GM12872 (cell line): ENCODE results near the gene CEACAM4.

ENCODE experiments used
- TF ChIP-seq, protein P1 (sequence below): IDR thresholded peaks from 3 replicates; pipeline ENCODE4 v1.5.1; 2011; ENCODE audit warnings: low read depth, mild to moderate bottlenecking, low read length, moderate library complexity; ENCODE audit not compliant: insufficient read depth

CEACAM4 gene

GRCh38 chr19:41616792-41617621 lies 9.9 kb downstream of the CEACAM4 start:
- TF ChIP-seq, protein P1, sequence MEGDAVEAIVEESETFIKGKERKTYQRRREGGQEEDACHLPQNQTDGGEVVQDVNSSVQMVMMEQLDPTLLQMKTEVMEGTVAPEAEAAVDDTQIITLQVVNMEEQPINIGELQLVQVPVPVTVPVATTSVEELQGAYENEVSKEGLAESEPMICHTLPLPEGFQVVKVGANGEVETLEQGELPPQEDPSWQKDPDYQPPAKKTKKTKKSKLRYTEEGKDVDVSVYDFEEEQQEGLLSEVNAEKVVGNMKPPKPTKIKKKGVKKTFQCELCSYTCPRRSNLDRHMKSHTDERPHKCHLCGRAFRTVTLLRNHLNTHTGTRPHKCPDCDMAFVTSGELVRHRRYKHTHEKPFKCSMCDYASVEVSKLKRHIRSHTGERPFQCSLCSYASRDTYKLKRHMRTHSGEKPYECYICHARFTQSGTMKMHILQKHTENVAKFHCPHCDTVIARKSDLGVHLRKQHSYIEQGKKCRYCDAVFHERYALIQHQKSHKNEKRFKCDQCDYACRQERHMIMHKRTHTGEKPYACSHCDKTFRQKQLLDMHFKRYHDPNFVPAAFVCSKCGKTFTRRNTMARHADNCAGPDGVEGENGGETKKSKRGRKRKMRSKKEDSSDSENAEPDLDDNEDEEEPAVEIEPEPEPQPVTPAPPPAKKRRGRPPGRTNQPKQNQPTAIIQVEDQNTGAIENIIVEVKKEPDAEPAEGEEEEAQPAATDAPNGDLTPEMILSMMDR, result no peak

DNA sequence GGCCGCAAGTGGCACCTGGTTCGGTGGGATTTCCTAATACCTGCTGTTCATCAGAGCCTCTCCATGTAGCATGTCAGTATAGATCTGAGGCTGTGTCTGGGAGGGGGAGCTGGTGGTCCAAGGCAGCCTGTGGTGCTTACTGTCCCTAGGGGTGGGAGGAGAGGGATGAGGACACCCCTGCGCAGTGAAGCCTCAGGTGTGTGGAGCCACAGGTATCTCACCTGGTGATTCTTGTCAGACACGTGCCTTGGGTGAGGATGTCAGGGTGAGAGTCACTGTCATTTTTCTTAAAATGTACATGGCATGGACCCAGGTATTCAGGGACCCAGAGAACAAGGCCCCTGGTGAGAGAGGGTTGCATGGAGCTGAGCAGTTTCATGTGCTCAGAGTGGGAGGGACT lies 11.7 kb downstream of the CEACAM4 start:
- TF ChIP-seq, protein P1, result no peak

GRCh38 chr19:41612483-41612882 lies 14.4 kb downstream of the CEACAM4 start:
- TF ChIP-seq, protein P1, result no peak

DNA sequence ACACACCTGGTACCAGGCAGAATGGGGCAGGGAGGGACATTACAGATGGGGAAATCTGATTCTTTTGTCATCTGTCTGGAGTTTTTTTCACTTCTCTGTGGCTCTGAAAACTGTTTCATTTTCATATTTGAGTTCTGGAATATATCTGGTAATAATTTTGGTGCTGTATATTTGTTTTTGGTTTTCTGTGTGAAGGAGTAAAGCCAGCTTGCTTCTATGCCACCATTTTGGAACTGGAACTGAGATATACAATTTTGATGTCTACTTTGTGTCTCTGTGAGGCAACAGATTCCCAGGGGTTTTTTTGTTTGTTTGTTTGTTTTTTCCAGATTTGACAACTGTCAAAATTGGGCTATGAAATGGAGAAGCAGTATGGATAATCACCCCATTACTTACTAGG lies 16.1 kb downstream of the CEACAM4 start:
- TF ChIP-seq, protein P1, result no peak

DNA sequence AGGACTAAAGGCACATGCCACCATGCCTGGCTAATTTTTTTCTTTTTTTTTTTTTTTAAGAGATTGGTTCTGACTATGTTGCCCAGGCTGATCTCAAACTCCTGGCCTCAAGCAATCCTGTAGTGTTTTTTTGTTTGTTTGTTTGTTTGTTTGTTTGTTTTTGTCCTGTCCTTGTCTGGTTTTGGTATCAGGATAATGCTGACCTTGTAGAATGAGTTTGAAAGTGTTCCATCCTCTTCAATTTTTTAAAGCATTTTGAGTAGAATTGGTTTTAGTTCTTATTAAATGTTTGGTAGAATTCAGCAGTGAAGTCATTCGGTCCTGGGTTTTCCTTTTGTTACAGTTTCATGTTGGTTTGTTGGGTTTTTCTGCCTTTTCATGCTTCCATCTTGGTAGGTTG lies 19.2 kb downstream of the CEACAM4 start:
- TF ChIP-seq, protein P1, result no peak

GRCh38 chr19:41606215-41606837 lies 20.5 kb downstream of the CEACAM4 start:
- TF ChIP-seq, protein P1, result no peak

DNA sequence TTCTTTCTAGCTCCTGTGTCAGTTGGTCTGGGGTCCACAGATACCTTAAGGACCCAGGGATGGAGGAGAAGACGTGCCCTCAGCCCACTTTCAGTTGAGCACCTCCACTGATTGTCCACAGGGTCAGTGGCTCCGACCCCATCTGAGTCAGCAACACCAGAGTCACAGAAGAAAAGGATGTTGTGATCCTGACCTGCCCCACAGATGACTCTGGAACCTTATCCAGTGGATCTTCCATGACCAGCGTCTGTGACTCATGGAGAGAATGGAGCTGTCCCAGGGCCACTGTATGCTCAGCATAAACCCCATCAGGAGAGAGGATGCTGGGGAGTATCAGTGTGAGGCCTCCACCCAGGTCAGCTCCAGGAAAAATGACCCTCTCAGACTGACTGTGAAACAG lies 22.0 kb downstream of the CEACAM4 start:
- TF ChIP-seq, protein P1, result no peak
